Coronary artery (tissue), 2 donors: ENCODE measurements around the gene UST.

Source experiments
- DNase-seq: peaks from one replicate; pipeline ENCODE4 v3.0.0-alpha.2; 2017; ENCODE audit warnings: low spot score
- H3K27ac ChIP-seq, 2 donors: fragments of 200-600 bp; sonication (generic); one replicate each; pipeline ENCODE4 v1.5.1; 2016 to 2019
- H3K4me3 ChIP-seq: fragments of 200-600 bp; sonication (generic); 2 replicates; pipeline ENCODE4 v1.5.1; 2016; ENCODE audit warnings: mild to moderate bottlenecking, moderate library complexity
- CTCF ChIP-seq: fragments of 200-600 bp; sonication (generic); IDR thresholded peaks from one replicate; pipeline ENCODE4 v1.5.1; 2019; ENCODE audit warnings: antibody characterized with exemption

The UST gene

GRCh38 chr6:148836751-148837150 lies 89.9 kb downstream of the UST start:
- H3K4me3 ChIP-seq, result no peak overlapping the region
- DNase-seq, result no peak
- no peak overlapping the region for H3K27ac ChIP-seq
- no peak for TF ChIP-seq CTCF

GRCh38 chr6:148837941-148838340 lies 91.1 kb downstream of the UST start:
- H3K4me3 ChIP-seq, result no peak overlapping the region
- no peak for DNase-seq
- H3K27ac ChIP-seq, result no peak overlapping the region
- no peak for TF ChIP-seq CTCF

- no peak overlapping the region for H3K4me3 ChIP-seq
- H3K27ac ChIP-seq, result no peak overlapping the region
- no peak for TF ChIP-seq CTCF
- no peak for DNase-seq
These were observed 92.2 kb downstream of the UST start for GRCh38 chr6:148839044-148839443.

DNA sequence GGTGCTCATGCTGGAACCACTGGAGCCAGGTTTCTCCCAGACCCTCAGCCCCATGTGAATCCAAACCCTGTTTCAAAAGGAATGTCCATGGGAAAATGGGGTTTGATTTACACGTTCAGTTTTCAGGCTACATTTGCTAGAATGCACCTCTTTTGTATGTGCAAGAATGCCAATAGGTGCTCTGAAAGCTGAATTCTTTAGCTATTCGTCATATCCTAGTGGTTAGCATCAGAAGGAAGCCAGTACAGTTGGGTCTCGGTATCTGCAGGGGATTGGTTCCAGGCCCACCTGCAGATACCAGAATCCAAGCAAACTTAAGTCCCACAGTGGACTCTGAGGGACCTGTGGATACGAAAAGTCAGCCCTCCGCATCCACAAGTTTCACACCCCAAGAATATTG lies 93.4 kb downstream of the UST start:
- no peak overlapping the region for H3K4me3 ChIP-seq
- no peak for TF ChIP-seq CTCF
- DNase-seq, result no peak

GRCh38 chr6:148842296-148843019 lies 95.6 kb downstream of the UST start:
- no peak overlapping the region for H3K27ac ChIP-seq
- DNase-seq, result no peak
- H3K4me3 ChIP-seq, result no peak overlapping the region
- no peak for TF ChIP-seq CTCF

More for the DNA sequence above, 93.4 kb downstream of the UST start:
- H3K27ac ChIP-seq, result no peak overlapping the region

DNA sequence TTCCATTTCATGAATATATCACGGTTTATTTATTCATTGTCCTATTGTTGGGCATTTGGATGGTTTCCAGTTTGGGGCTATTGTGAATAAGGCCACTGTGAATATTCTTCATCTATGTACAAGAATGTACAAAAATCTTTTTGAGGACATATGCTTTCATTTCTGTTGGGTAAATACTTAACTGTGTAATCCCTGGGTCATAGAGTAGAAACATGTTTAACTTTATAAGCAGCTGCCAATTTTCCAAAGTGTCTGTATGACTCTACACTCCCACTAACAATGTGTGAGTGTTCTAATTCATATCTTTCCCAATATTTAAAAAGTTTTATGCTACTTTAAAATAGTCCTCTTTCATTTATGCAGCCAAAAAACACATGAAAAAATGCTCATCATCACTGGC lies 98.6 kb downstream of the UST start:
- TF ChIP-seq CTCF, result no peak
- H3K4me3 ChIP-seq, result no peak overlapping the region
- no peak for DNase-seq
- no peak overlapping the region for H3K27ac ChIP-seq
